ENCODE data around the gene RASA3. TPM values are rescaled to one million over a fixed set of nuclear protein-coding genes. Genes with fewer than 3 reads are reported as not detected.

RASA3 gene
- total RNA-seq, 1 donor from 2014 or later = 14.6 TPM

DNA sequence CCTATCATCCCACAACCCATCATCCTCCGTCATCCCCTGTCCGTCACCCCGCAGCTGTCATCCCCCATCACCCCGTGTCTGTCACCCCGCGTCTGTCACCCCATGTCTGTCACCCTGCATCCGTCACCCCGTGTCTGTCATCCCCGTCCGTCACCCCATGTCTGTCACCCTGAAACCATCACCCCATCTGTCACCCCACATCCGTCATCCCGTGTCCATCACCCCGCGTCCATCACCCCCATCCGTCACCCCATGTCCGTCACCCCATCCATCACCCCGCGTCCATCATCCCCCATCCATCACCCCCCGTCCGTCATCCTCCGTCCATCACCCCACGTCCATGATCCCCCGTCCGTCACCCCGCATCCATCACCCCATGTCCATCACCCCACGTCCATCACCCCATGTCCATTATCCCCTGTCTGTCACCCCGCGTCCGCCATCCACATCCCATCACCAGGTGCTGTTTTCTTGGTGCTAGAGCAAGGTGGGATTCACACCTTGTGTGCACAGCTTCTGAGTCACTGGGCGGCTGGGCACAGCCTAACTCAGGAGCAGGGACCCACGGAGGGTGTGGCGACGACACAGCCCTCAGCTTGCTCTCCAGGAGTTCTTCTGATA is 24.2 kb downstream of the RASA3 start:
- no peak for TF ChIP-seq CTCF (IDR thresholded peaks at IDR 0.05; ENCODE audit: unreplicated experiment)
- H3K27ac Mint-ChIP-seq = no peak overlapping the region
- peaks cover 27% of the 10 kb centered on the region for H3K4me1 Mint-ChIP-seq

DNA sequence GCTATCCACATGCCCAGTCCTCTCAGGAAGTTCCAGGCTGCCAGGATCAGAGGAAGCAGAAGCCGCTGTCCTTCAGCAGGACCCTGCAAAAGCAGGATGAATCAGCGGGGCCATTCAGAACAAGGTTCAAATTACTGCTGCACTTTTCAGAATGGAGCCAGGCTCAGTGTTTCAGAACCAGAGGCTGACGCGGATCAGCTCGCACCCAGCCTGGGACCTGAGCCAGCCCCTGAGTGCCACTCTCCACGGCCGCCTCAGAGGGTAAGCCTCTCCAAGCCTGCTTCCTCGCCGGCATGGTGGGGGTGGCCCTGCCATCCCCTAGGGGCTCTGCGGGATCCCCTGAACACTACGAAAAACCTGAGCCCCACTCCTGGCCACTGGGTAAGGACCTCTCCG is 24.7 kb downstream of the RASA3 start:
- Mint-ChIP-seq H3K9me3 (no peaks in the 10 kb centered on the region), H3K27ac (no peak overlapping the region), H3K4me1 (peaks cover 23% of the 10 kb centered on the region), H3K27me3 (ENCODE audit: low read depth) (peaks cover 2% of the 10 kb centered on the region), H3K4me3 (no peak overlapping the region), H3K36me3 (no peaks in the 10 kb centered on the region)
- no peak for DNase-seq (ENCODE audit: low spot score in 2 of 2, unreplicated experiment in 2 of 2)
- no peak for TF ChIP-seq CTCF (IDR thresholded peaks at IDR 0.05; ENCODE audit: unreplicated experiment)

More for the DNA sequence above, 24.2 kb downstream of the RASA3 start:
- Mint-ChIP-seq H3K36me3 (no peaks in the 10 kb centered on the region), H3K9me3 (no peaks in the 10 kb centered on the region), H3K27me3 (ENCODE audit: low read depth) (peaks cover 2% of the 10 kb centered on the region), H3K4me3 (no peak overlapping the region)
- DNase-seq (ENCODE audit: low spot score in 2 of 2, unreplicated experiment in 2 of 2) = no peak

DNA sequence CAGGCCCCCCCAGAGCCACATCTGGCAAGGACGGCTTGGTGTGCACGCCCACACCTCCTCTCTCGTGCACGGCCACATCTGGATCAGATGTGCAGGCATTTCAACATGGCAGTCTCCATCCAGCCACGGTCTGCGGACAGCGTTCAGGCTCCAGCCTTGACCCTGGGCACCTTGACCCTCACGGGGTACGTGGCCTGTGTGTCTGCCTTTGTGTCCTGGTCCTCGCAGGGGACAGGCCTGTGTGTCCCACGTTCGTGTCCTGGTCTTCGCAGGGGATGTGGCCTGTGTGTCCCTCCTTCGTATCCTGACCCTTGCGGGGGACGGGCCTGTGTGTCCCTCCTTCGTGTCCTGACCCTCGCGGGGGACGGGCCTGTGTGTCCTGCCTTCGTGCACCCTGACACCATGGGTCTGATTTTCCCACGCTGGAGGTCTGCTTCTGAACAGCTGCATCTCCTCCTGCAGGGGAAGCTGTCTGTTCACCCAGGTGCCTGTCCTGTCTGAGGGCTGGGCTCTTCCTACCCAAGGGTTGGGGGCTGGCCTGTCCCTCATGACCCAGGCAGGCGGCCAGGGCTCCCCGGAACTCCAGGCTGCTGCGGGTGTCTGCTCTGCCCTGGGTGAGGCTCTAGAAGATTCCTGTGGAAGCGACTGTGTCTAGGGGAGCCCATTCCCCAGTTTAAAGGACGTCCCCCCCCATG is 25.3 kb downstream of the RASA3 start:
- Mint-ChIP-seq H3K9me3 (no peaks in the 10 kb centered on the region), H3K4me3 (no peak overlapping the region), H3K4me1 (peaks cover 18% of the 10 kb centered on the region), H3K36me3 (no peaks in the 10 kb centered on the region), H3K27ac (peak overlapping the region; percentile 30), H3K27me3 (ENCODE audit: low read depth) (peaks cover 2% of the 10 kb centered on the region)
- no peak for DNase-seq (ENCODE audit: low spot score in 2 of 2, unreplicated experiment in 2 of 2)
- no peak for TF ChIP-seq CTCF (IDR thresholded peaks at IDR 0.05; ENCODE audit: unreplicated experiment)

GRCh38 chr13:114106526-114106925 is 25.9 kb downstream of the RASA3 start:
- Mint-ChIP-seq H3K4me1 (peaks cover 12% of the 10 kb centered on the region), H3K9me3 (no peaks in the 10 kb centered on the region), H3K4me3 (no peak overlapping the region), H3K36me3 (no peaks in the 10 kb centered on the region), H3K27ac (no peak overlapping the region), H3K27me3 (ENCODE audit: low read depth) (peaks cover 2% of the 10 kb centered on the region)
- no peak for TF ChIP-seq CTCF (IDR thresholded peaks at IDR 0.05; ENCODE audit: unreplicated experiment)
- DNase-seq (ENCODE audit: low spot score in 2 of 2, unreplicated experiment in 2 of 2) = no peak

- no peak for TF ChIP-seq CTCF (IDR thresholded peaks at IDR 0.05; ENCODE audit: unreplicated experiment)
- Mint-ChIP-seq H3K4me3 (no peak overlapping the region), H3K36me3 (no peaks in the 10 kb centered on the region), H3K9me3 (no peaks in the 10 kb centered on the region), H3K27ac (peak overlapping the region; percentile 59), H3K4me1 (peaks cover 17% of the 10 kb centered on the region), H3K27me3 (ENCODE audit: low read depth) (peaks cover 2% of the 10 kb centered on the region)
- no peak for DNase-seq (ENCODE audit: low spot score in 2 of 2, unreplicated experiment in 2 of 2)
Observed at GRCh38 chr13:114105521-114106225, 26.8 kb downstream of the RASA3 start.
